ENCODE measurements around the gene TIAM2. TPM values are rescaled to one million over a fixed set of nuclear protein-coding genes. Genes with fewer than 3 reads are reported as not detected.

Gene TIAM2
- total RNA-seq, 4 donors from 2014 or later: 25.7 to 77.1 (median 56.6) TPM

DNA sequence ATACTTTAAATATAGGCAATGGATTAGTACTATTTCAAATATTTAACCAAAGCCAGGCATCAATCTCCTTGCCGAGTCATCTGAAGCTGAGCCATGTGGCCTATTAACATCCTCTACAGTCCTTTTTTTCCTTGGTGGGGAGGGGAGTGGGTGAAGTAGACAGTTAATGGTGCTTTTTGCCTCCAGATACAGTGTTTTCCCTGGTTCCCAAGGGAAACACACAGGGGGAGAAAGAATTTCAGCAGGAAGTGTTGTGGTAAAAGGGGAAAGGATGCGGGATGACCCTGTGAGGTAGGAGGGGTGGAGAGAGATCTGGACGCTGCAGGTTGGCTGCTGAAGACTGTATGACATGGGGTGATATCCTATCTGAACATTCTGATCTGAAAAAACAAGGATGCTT is 278.3 kb downstream of the TIAM2 start:
- Histone ChIP-seq H3K4me1 (peaks cover 11 to 12% of the 10 kb centered on the region in 2 donors), H3K9me3 (no peaks in the 10 kb centered on the region), H3K27me3 (no peaks in the 10 kb centered on the region), H3K36me3 (no peaks in the 10 kb centered on the region), H3K27ac (peak overlapping the region; percentile 47 to 81), H3K4me3 (no peak overlapping the region)
- TF ChIP-seq, protein P1, sequence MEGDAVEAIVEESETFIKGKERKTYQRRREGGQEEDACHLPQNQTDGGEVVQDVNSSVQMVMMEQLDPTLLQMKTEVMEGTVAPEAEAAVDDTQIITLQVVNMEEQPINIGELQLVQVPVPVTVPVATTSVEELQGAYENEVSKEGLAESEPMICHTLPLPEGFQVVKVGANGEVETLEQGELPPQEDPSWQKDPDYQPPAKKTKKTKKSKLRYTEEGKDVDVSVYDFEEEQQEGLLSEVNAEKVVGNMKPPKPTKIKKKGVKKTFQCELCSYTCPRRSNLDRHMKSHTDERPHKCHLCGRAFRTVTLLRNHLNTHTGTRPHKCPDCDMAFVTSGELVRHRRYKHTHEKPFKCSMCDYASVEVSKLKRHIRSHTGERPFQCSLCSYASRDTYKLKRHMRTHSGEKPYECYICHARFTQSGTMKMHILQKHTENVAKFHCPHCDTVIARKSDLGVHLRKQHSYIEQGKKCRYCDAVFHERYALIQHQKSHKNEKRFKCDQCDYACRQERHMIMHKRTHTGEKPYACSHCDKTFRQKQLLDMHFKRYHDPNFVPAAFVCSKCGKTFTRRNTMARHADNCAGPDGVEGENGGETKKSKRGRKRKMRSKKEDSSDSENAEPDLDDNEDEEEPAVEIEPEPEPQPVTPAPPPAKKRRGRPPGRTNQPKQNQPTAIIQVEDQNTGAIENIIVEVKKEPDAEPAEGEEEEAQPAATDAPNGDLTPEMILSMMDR (IDR thresholded peaks at IDR 0.05): no peak
- no peak for TF ChIP-seq POLR2A (IDR thresholded peaks at IDR 0.05)
- intact Hi-C loops (cut with DNase I; ENCODE audit: low total_unique reads): no loop called here
- DNase-seq: no peak

DNA sequence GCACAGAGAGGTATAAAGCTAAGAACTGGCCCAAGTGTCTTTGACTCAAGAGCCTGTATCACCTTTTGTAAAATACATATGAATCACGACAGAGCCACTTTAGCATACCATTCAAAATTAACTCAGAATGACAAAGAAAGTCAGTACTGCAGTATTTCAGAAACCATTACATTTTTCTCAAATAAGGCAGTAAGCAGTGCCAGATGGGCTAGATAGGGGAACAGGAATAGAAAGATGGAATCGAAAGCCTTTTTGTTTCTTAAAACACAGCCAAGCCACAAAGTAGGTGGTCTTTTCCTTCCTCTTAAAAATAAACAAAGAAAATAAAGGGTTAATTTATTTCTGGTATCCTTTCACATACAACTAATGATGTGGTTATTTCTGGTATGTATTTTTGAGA is 279.0 kb downstream of the TIAM2 start:
- intact Hi-C loops (cut with DNase I; ENCODE audit: low total_unique reads): no loop called here
- Histone ChIP-seq H3K4me1 (peaks cover 11 to 12% of the 10 kb centered on the region in 2 donors), H3K27me3 (no peaks in the 10 kb centered on the region), H3K9me3 (no peaks in the 10 kb centered on the region), H3K27ac (peak overlapping the region; percentile 47 to 81), H3K4me3 (no peak overlapping the region), H3K36me3 (no peaks in the 10 kb centered on the region)
- TF ChIP-seq, protein P1 (IDR thresholded peaks at IDR 0.05): no peak
- no peak for TF ChIP-seq POLR2A (IDR thresholded peaks at IDR 0.05)
- no peak for DNase-seq

DNA sequence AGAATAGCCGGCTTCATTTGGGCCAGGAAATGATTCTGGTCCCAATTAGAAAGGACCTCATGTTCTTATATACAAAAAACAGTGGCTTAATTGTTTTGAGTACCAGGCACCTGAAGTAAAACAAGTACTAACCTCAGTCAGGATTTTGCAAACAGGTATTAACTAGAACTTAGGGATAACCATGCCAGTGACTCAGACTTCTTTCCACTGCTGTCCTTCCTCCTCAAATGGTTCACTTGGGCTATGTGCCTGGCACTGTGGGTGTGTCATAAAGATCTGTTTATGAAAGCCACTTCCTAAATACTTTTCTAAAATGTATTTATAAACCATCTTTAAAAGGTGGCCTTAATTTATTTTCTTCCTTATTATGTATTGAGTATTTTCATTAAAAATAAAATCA is 279.4 kb downstream of the TIAM2 start:
- H3K4me3 ChIP-seq: no peak overlapping the region
- H3K9me3 ChIP-seq: no peaks in the 10 kb centered on the region
- intact Hi-C loops (cut with DNase I; ENCODE audit: low total_unique reads): no loop called here
- H3K27me3 ChIP-seq: no peaks in the 10 kb centered on the region
- peak overlapping the region; percentile 47 to 81 for H3K27ac ChIP-seq
- no peaks in the 10 kb centered on the region for H3K36me3 ChIP-seq
- peaks cover 11 to 12% of the 10 kb centered on the region in 2 donors for H3K4me1 ChIP-seq
- DNase-seq: no peak
- TF ChIP-seq, protein P1 (IDR thresholded peaks at IDR 0.05): no peak
- no peak for TF ChIP-seq POLR2A (IDR thresholded peaks at IDR 0.05)

GRCh38 chr6:155275808-155276480 is 280.8 kb downstream of the TIAM2 start:
- H3K36me3 ChIP-seq: no peaks in the 10 kb centered on the region
- intact Hi-C loops (cut with DNase I; ENCODE audit: low total_unique reads): no loop called here
- no peaks in the 10 kb centered on the region for H3K27me3 ChIP-seq
- H3K4me1 ChIP-seq: peaks cover 11 to 12% of the 10 kb centered on the region in 2 donors
- H3K27ac ChIP-seq: peak overlapping the region; percentile 23 to 51
- H3K9me3 ChIP-seq: no peaks in the 10 kb centered on the region
- no peak for DNase-seq
- no peak overlapping the region for H3K4me3 ChIP-seq
- TF ChIP-seq, protein P1 (IDR thresholded peaks at IDR 0.05): no peak
- no peak for TF ChIP-seq POLR2A (IDR thresholded peaks at IDR 0.05)

- Histone ChIP-seq H3K27ac (peak overlapping the region; percentile 23 to 51), H3K4me3 (no peak overlapping the region), H3K4me1 (peaks cover 11 to 12% of the 10 kb centered on the region in 2 donors), H3K27me3 (no peaks in the 10 kb centered on the region), H3K36me3 (no peaks in the 10 kb centered on the region), H3K9me3 (no peaks in the 10 kb centered on the region)
- intact Hi-C loops (cut with DNase I; ENCODE audit: low total_unique reads): no loop called here
- no peak for DNase-seq
- TF ChIP-seq POLR2A (IDR thresholded peaks at IDR 0.05): no peak
- TF ChIP-seq, protein P1 (IDR thresholded peaks at IDR 0.05): no peak
These were observed 281.5 kb downstream of the TIAM2 start for GRCh38 chr6:155276638-155277037.

All from uterus (tissue), 4 donors.